Stomach (tissue), 9 donors: Measurements from ENCODE around the gene CBFA2T3. TPM values are rescaled to one million over a fixed set of nuclear protein-coding genes. Genes with fewer than 3 reads are reported as not detected.

Experiments
- DNase-seq, 2 donors: peaks; one replicate each; pipeline versions ENCODE4 v3.0.0 to v3.0.0-alpha.2; 2013 to 2019
- H3K27ac ChIP-seq, 5 donors: fragments of 200-600 bp in 4 of 5; sonication (generic) in 4 of 5; one replicate each; pipeline ENCODE4 v1.5.1; 2013 to 2019; ENCODE audit warnings: mild to moderate bottlenecking in 1 of 5, moderate library complexity in 1 of 5
- H3K27me3 ChIP-seq, 3 donors: fragments of 200-600 bp; sonication (generic); one replicate each; pipeline ENCODE4 v1.5.1; 2017 to 2019; ENCODE audit warnings: mixed run types in 1 of 3
- H3K36me3 ChIP-seq, 4 donors: fragments of 200-600 bp; sonication (generic); 1 replicate in 3 of 4; 2 replicates in 1 of 4; pipeline ENCODE4 v1.5.1; 2016 to 2019
- H3K4me1 ChIP-seq, 4 donors: fragments of 200-600 bp; sonication (generic); one replicate each; pipeline ENCODE4 v1.5.1; 2016 to 2019
- H3K4me3 ChIP-seq, 4 donors: fragments of 200-600 bp; sonication (generic) in 3 of 4; one replicate each; pipeline ENCODE4 v1.5.1; 2016 to 2019; ENCODE audit warnings: mild to moderate bottlenecking in 1 of 4
- H3K9me3 ChIP-seq, 4 donors: fragments of 200-600 bp; sonication (generic); one replicate each; pipeline ENCODE4 v1.5.1; 2016 to 2019
- CTCF ChIP-seq, 7 experiments: fragments of 450-650 bp in 4 of 7; fragments of 200-600 bp in 3 of 7; sonication (generic) in 3 of 7; IDR thresholded peaks; one replicate each; pipeline ENCODE4 v1.5.1; 2016 to 2019; ENCODE audit warnings: antibody characterized with exemption in 7 of 7, control low read depth in 2 of 7, mild to moderate bottlenecking in 1 of 7
- EP300 ChIP-seq: sonication (generic); formaldehyde crosslinking; IDR thresholded peaks from one replicate; pipeline ENCODE4 v1.6.1; 2017; ENCODE audit warnings: antibody characterized with exemption
- POLR2A ChIP-seq, 4 donors: fragments of 450-650 bp; IDR thresholded peaks; one replicate each; pipeline ENCODE4 v1.6.1; 2016; ENCODE audit warnings: antibody characterized with exemption in 4 of 4, control low read depth in 2 of 4, mild to moderate bottlenecking in 1 of 4, moderate library complexity in 1 of 4
- POLR2AphosphoS5 ChIP-seq, 3 donors: sonication (generic); formaldehyde crosslinking; IDR thresholded peaks; one replicate each; pipeline ENCODE4 v1.6.1; 2016; ENCODE audit warnings: antibody characterized with exemption in 3 of 3
- WGBS, 5 donors: extraction: QIAGEN DNeasy Blood & Tissue Kit in 3 of 5; methylation state at CpG; one replicate each; pipeline versions ENCODE4 v1.1.5 to v1.1.7; 2013 to 2018; 5-methylcytosine and 5-hydroxymethylcytosine counted together
- intact Hi-C: fragments of 100-400 bp; cut with DNase I; formaldehyde crosslinking; loops from one replicate; pipeline ENCODE4 v1.15.1; 2023; ENCODE audit warnings: low total_unique reads
- polyA plus RNA-seq, 3 donors: library from polyadenylated mRNA; stranded (reverse); fragments of 200-250 nt; gene quantifications; one replicate each; pipeline ENCODE4 v1.2.3, GENCODE V29; 2013
- total RNA-seq, 5 donors: library from RNA; depleted of rRNA; stranded (reverse); fragments of >200 nt; gene quantifications; one replicate each; pipeline versions ENCODE4 v1.1.0 to v1.2.3, GENCODE V29; 2014 to 2016
- donor health status: healthy with polysubstance abuse.
- donor health status: Bipolar disorder and iron deficiency.
- donor health status: healthy.

The CBFA2T3 gene
- total and polyA plus RNA-seq, 8 donors, result 0.58 to 57.6 (median 2.5) TPM

DNA sequence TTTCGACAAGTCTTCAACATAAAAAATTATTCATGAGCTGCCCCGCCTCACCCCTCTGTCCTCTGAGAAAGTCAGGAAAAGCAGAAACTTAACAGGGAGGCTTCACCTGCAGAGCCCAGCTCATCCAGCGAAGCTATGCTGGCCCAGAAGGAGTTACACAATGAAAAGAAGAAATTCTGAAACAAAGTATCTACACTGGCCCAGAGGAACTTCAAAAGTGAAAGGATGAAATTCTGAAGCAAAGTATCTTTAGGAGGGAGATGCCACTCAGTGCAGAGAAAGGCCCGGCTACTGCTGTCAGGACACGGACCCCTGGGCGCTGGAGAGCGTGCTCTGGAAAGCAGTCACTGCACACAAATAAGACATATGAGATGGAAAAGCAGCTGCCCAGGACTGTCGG lies 121.8 kb downstream of the CBFA2T3 start:
- intact Hi-C loops, result no loop called here
- H3K4me3 ChIP-seq, result peak overlapping the region in 1 of 4 donors; percentile 99
- TF ChIP-seq EP300 (no peak), POLR2AphosphoS5 (IDR thresholded peaks at IDR 0.05) (no peak), POLR2A (IDR thresholded peaks at IDR 0.05) (no peak), CTCF (IDR thresholded peaks at IDR 0.05) (no peak)
- H3K27ac ChIP-seq, result peak overlapping the region in 1 of 5 donors; percentile 53
- no peak for DNase-seq
- 83 to 89% (median 87%) methylated on average over 8 of the region's 8 CpGs for WGBS, 5 donors
- H3K4me1 ChIP-seq, result peaks cover 24 to 48% (median 44%) of the 10 kb centered on the region in 4 donors
- H3K9me3 ChIP-seq, result no peaks in the 10 kb centered on the region
- peaks cover 9 to 51% (median 40%) of the 10 kb centered on the region in 4 donors for H3K36me3 ChIP-seq
- no peaks in the 10 kb centered on the region for H3K27me3 ChIP-seq

- peak in 1 of 2 donors; percentile 29 for DNase-seq
- H3K27me3 ChIP-seq, result no peaks in the 10 kb centered on the region
- 62 to 71% (median 63%) methylated on average over 15 to 20 of the region's 20 CpGs for WGBS, 5 donors
- no peak overlapping the region for H3K4me3 ChIP-seq
- peaks cover 24 to 48% (median 44%) of the 10 kb centered on the region in 4 donors for H3K4me1 ChIP-seq
- intact Hi-C loops, result no loop called here
- H3K36me3 ChIP-seq, result peaks cover 3 to 51% (median 40%) of the 10 kb centered on the region in 4 donors
- TF ChIP-seq CTCF (IDR thresholded peaks at IDR 0.05), result no peak
- no peak for TF ChIP-seq POLR2AphosphoS5 (IDR thresholded peaks at IDR 0.05)
- no peak for TF ChIP-seq POLR2A (IDR thresholded peaks at IDR 0.05)
- no peak for TF ChIP-seq EP300
- H3K27ac ChIP-seq, result peak overlapping the region in 1 of 5 donors; percentile 53
- no peaks in the 10 kb centered on the region for H3K9me3 ChIP-seq
Observed at GRCh38 chr16:88854306-88855111, 122.5 kb downstream of the CBFA2T3 start.

- DNase-seq, result no peak
- H3K27me3 ChIP-seq, result no peaks in the 10 kb centered on the region
- H3K9me3 ChIP-seq, result no peaks in the 10 kb centered on the region
- intact Hi-C loops, result no loop called here
- TF ChIP-seq POLR2A (IDR thresholded peaks at IDR 0.05) (no peak), EP300 (no peak), CTCF (IDR thresholded peaks at IDR 0.05) (no peak), POLR2AphosphoS5 (IDR thresholded peaks at IDR 0.05) (no peak)
- peaks cover 21 to 43% (median 38%) of the 10 kb centered on the region in 4 donors for H3K4me1 ChIP-seq
- no peak overlapping the region for H3K27ac ChIP-seq
- H3K36me3 ChIP-seq, result peaks cover 0 to 51% (median 35%) of the 10 kb centered on the region in 4 donors
- 74 to 82% (median 79%) methylated on average over 12 to 17 of the region's 17 CpGs for WGBS, 5 donors
- H3K4me3 ChIP-seq, result no peak overlapping the region
Observed at GRCh38 chr16:88853325-88853941, 123.6 kb downstream of the CBFA2T3 start.

DNA sequence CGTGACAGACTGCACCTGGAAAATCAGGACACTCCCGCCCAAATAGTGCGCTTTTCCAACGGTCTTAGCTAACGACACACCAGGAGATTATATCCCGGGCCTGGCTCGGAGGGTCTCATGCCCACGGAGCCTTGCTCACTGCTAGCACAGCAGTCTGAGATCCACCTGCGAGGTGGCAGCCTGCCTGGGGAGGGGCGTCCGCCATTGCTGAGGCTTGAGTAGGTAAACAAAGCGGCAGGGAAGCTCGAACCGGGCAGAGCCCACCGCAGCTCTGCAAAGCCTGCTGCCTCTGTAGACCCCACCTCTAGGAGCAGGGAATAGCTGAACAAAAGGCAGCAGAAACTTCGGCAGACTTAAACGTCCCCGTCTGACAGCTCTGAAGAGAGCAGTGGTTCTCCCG lies 125.4 kb downstream of the CBFA2T3 start:
- H3K27ac ChIP-seq, result no peak overlapping the region
- H3K4me1 ChIP-seq, result peaks cover 13 to 34% (median 25%) of the 10 kb centered on the region in 4 donors
- intact Hi-C loops, result no loop called here
- 91 to 96% (median 92%) methylated on average over 19 of the region's 19 CpGs for WGBS, 5 donors
- peaks cover 0 to 65% (median 46%) of the 10 kb centered on the region in 4 donors for H3K36me3 ChIP-seq
- H3K27me3 ChIP-seq, result no peaks in the 10 kb centered on the region
- TF ChIP-seq POLR2A (IDR thresholded peaks at IDR 0.05), result no peak
- TF ChIP-seq POLR2AphosphoS5 (IDR thresholded peaks at IDR 0.05), result no peak
- no peak for TF ChIP-seq EP300
- no peak for TF ChIP-seq CTCF (IDR thresholded peaks at IDR 0.05)
- no peaks in the 10 kb centered on the region for H3K9me3 ChIP-seq
- no peak overlapping the region for H3K4me3 ChIP-seq
- DNase-seq, result no peak
